Breast epithelium (tissue), 4 donors: ENCODE data around the gene FAM236A. TPM values are rescaled to one million over a fixed set of nuclear protein-coding genes. Genes with fewer than 3 reads are reported as not detected.
"Not testable (repeated sequence)": the region's sequence is repeated elsewhere in the genome, so short reads cannot be mapped to it uniquely, and the experiment has no call there.

ENCODE experiments used
- DNase-seq, 2 donors: peaks; one replicate each; pipeline ENCODE4 v3.0.0-alpha.2; 2019; ENCODE audit warnings: low spot score in 2 of 2
- H3K27ac ChIP-seq, 2 donors: fragments of 200-600 bp; sonication (generic) in 1 of 2; one replicate each; pipeline ENCODE4 v1.5.1; 2016 to 2019; ENCODE audit warnings: mild to moderate bottlenecking in 1 of 2
- H3K27me3 ChIP-seq, 2 donors: fragments of 200-600 bp; sonication (generic) in 1 of 2; one replicate each; pipeline versions ENCODE4 v1.5.1 to v1.6.0; 2017 to 2019; ENCODE audit warnings: control low read depth in 1 of 2, mild to moderate bottlenecking in 1 of 2
- H3K36me3 ChIP-seq: fragments of 200-600 bp; one replicate; pipeline ENCODE4 v1.5.1; 2019
- H3K4me1 ChIP-seq, 2 donors: fragments of 200-600 bp; sonication (generic); one replicate each; pipeline ENCODE4 v1.5.1; 2016 to 2019; ENCODE audit warnings: control low read depth in 1 of 2
- H3K4me3 ChIP-seq, 3 donors: fragments of 200-600 bp; sonication (generic); 1 replicate in 2 of 3; 2 replicates in 1 of 3; pipeline ENCODE4 v1.5.1; 2016 to 2019; ENCODE audit warnings: mild to moderate bottlenecking in 3 of 3, moderate library complexity in 2 of 3
- H3K9me3 ChIP-seq, 2 donors: fragments of 200-600 bp; sonication (generic) in 1 of 2; one replicate each; pipeline ENCODE4 v1.5.1; 2016 to 2019; ENCODE audit warnings: control low read depth in 1 of 2
- intact Hi-C: fragments of 100-400 bp; cut with DNase I; formaldehyde crosslinking; loops from one replicate; pipeline ENCODE4 v1.15.1; 2023; ENCODE audit warnings: low total_unique reads
- total RNA-seq, 3 donors: library from RNA; depleted of rRNA; stranded (reverse); fragments of >200 nt; gene quantifications; one replicate each; pipeline ENCODE4 v1.1.0, GENCODE V29; 2016

FAM236A gene
- total RNA-seq, 3 donors from 2014 or later = not detected

- H3K27me3 ChIP-seq, H3K4me1 ChIP-seq, H3K4me3 ChIP-seq, DNase-seq, H3K27ac ChIP-seq, H3K36me3 ChIP-seq, intact Hi-C loops: not testable (repeated sequence)
- peaks cover 0 to 13% of the 10 kb centered on the region in 2 donors for H3K9me3 ChIP-seq
Measured at GRCh38 chrX:72980894-72981469, 43.0 kb downstream of the FAM236A start.

Other genes starting within 250 kb of the FAM236A start
- gene PHKA1, start 223.9 kb upstream of the FAM236A start, total RNA-seq = 10 to 100 TPM in 1 of 3 donors, 1 to 10 TPM in 2; 4.5 to 11.9 (median 9.8) TPM
- 1 to 10 TPM in 1 of 3 donors, not detected in 2; 2.0 TPM for gene DMRTC1B, start 161.3 kb upstream of the FAM236A start, total RNA-seq
- gene FAM236B, start 155.5 kb upstream of the FAM236A start, total RNA-seq = not detected
- gene FAM236D, start 130.0 kb upstream of the FAM236A start, total RNA-seq = not detected
- not detected for gene FAM236C, start 25.6 kb upstream of the FAM236A start, total RNA-seq
- gene DMRTC1, start 5.6 kb downstream of the FAM236A start, total RNA-seq = not detected
- gene PABPC1L2B, start 64.7 kb downstream of the FAM236A start, total RNA-seq = not detected
- not detected for gene PABPC1L2A, start 141.3 kb downstream of the FAM236A start, total RNA-seq